Calu3 (cell line): Measurements from ENCODE around the gene PHC3. TPM values are rescaled to one million over a fixed set of nuclear protein-coding genes. Genes with fewer than 3 reads are reported as not detected.

Experiments used
- BruUV-seq: library from RNA; stranded (reverse); fragments of 400-500 nt; replicated peaks from 2 replicates; lab custom pipeline; 2021; lab: Mats Ljungman, UMichigan
- CTCF ChIA-PET: fragments of 300-600 bp; sonication (Branson Sonifier 250); formaldehyde crosslinking; loops from one replicate; lab custom pipeline; 2022; ENCODE audit warnings: antibody characterized with exemption; lab: Charles Lee
- DNase-seq: peaks from one replicate; pipeline ENCODE4 v3.0.0; 2022
- H3K27ac Mint-ChIP-seq: one replicate; pipeline ENCODE4 v1.8.0; 2022; ENCODE audit warnings: mixed read lengths; ENCODE audit not compliant: unreplicated experiment
- H3K27me3 Mint-ChIP-seq: one replicate; pipeline ENCODE4 v1.8.0; 2022; ENCODE audit warnings: mixed read lengths; ENCODE audit not compliant: unreplicated experiment
- H3K36me3 Mint-ChIP-seq: one replicate; pipeline ENCODE4 v1.8.0; 2022; ENCODE audit warnings: mild to moderate bottlenecking, moderate library complexity, mixed read lengths; ENCODE audit not compliant: insufficient read depth, unreplicated experiment
- H3K4me1 Mint-ChIP-seq: one replicate; pipeline ENCODE4 v1.8.0; 2022; ENCODE audit warnings: mild to moderate bottlenecking, low read depth, mixed read lengths; ENCODE audit not compliant: unreplicated experiment
- H3K4me3 Mint-ChIP-seq: one replicate; pipeline ENCODE4 v1.8.0; 2022; ENCODE audit warnings: mild to moderate bottlenecking, low read depth, moderate library complexity, mixed read lengths; ENCODE audit not compliant: unreplicated experiment
- H3K9me3 Mint-ChIP-seq: one replicate; pipeline ENCODE4 v1.8.0; 2022; ENCODE audit warnings: low read depth, mixed read lengths; ENCODE audit not compliant: unreplicated experiment
- intact Hi-C: fragments of 100-400 bp; cut with micrococcal nuclease; formaldehyde crosslinking; loops from one replicate; pipeline ENCODE4 v1.10.0; 2022; ENCODE audit not compliant: unreplicated experiment
- total RNA-seq: library from RNA; stranded (reverse); gene quantifications from 2 replicates; pipeline ENCODE4 v1.2.3, GENCODE V29; 2022
- TF ChIP-seq, protein P1 (sequence below): fragments of 200-600 bp; IDR thresholded peaks from one replicate; pipeline ENCODE4 v1.8.0; 2022; ENCODE audit warnings: antibody characterized with exemption; ENCODE audit not compliant: unreplicated experiment

Gene PHC3
- total RNA-seq, 1 experiment from 2014 or later: 113 TPM

DNA sequence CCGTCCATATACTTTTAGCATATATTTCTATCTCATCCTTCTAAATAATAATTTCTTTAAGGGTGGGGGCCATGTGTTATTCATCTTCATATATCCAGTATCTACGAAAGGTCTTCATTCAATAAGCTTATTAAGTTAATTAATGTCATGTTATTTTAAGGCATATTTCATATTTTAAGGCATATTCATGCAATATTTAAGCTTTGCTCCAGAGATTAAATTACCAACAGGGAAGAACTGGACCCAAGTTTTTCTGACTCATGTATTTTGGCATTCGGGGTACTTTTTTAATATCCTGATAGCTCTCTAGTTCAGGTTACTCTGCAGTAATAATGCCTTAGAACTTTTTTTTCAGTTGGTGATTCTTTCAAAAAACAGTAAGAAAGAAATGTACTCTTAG lies 27.4 kb downstream of the PHC3 start:
- H3K27me3 Mint-ChIP-seq: no peaks in the 10 kb centered on the region
- no peaks in the 10 kb centered on the region for H3K9me3 Mint-ChIP-seq
- peaks cover 26% of the 10 kb centered on the region for H3K36me3 Mint-ChIP-seq
- TF ChIP-seq, protein P1, sequence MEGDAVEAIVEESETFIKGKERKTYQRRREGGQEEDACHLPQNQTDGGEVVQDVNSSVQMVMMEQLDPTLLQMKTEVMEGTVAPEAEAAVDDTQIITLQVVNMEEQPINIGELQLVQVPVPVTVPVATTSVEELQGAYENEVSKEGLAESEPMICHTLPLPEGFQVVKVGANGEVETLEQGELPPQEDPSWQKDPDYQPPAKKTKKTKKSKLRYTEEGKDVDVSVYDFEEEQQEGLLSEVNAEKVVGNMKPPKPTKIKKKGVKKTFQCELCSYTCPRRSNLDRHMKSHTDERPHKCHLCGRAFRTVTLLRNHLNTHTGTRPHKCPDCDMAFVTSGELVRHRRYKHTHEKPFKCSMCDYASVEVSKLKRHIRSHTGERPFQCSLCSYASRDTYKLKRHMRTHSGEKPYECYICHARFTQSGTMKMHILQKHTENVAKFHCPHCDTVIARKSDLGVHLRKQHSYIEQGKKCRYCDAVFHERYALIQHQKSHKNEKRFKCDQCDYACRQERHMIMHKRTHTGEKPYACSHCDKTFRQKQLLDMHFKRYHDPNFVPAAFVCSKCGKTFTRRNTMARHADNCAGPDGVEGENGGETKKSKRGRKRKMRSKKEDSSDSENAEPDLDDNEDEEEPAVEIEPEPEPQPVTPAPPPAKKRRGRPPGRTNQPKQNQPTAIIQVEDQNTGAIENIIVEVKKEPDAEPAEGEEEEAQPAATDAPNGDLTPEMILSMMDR: no peak
- intact Hi-C loops: no loop called here
- H3K4me3 Mint-ChIP-seq: no peak overlapping the region
- BruUV-seq: no TSS peak
- CTCF ChIA-PET: interaction anchor here (0.6 to 1.1 kb wide), 5 partner anchors 8 to 1535 kb away, joined by 3 to 5 read pairs (median 4); no protein-coding TSS in a partner anchor
- peaks cover 24% of the 10 kb centered on the region for H3K4me1 Mint-ChIP-seq
- DNase-seq: no peak
- H3K27ac Mint-ChIP-seq: no peak overlapping the region

DNA sequence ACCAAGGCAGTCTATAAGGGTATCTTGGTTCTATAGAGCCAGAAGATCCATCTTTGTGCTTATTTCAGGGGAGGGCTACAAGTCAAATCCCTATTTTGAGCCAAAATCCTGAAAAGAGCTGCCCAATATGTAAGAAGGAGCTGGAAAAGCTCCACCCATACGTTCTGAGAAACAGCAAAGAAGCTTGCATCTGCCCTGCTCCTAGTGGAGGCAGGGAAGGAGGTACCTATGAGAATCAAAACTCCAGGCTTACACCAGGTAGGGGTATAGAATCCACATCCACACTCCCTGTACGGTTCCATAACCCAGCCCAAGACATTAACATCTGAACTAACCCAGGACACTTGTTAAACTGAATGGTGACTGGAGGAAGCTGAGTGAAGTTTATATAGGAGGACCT lies 30.0 kb downstream of the PHC3 start:
- no peaks in the 10 kb centered on the region for H3K27me3 Mint-ChIP-seq
- CTCF ChIA-PET: no interaction called here
- peaks cover 31% of the 10 kb centered on the region for H3K36me3 Mint-ChIP-seq
- no peak for DNase-seq
- no TSS peak for BruUV-seq
- H3K9me3 Mint-ChIP-seq: no peaks in the 10 kb centered on the region
- TF ChIP-seq, protein P1: no peak
- no peak overlapping the region for H3K4me3 Mint-ChIP-seq
- H3K27ac Mint-ChIP-seq: no peak overlapping the region
- intact Hi-C loops: no loop called here
- peaks cover 24% of the 10 kb centered on the region for H3K4me1 Mint-ChIP-seq

DNA sequence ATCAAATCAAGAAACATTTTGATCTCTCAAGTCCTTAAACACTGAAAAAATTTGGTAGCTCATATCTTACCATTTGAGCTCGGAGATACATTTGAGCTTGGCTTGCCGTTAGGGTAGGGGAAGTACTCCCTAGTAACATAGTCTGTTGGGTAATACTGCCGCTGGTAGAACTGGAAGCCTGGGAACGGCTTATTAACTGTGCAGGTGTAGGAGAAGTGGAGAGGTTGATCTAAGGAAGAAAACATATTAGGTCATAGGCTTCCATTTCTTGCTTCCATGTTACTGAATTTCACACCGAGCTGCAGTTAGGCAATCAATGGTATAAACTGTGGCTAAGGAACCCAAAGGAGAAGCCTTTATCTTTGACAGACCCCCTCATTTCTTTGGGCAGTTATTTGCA lies 32.5 kb downstream of the PHC3 start:
- Mint-ChIP-seq H3K4me1 (peaks cover 25% of the 10 kb centered on the region), H3K4me3 (no peak overlapping the region), H3K36me3 (peaks cover 31% of the 10 kb centered on the region), H3K27me3 (no peaks in the 10 kb centered on the region), H3K9me3 (no peaks in the 10 kb centered on the region), H3K27ac (no peak overlapping the region)
- CTCF ChIA-PET: interaction anchor here (0.7 kb wide), 1 partner anchor 17 kb away, joined by 3 read pairs; no protein-coding TSS in a partner anchor
- intact Hi-C loops: no loop called here
- TF ChIP-seq, protein P1: no peak
- no peak for DNase-seq
- BruUV-seq: no TSS peak

DNA sequence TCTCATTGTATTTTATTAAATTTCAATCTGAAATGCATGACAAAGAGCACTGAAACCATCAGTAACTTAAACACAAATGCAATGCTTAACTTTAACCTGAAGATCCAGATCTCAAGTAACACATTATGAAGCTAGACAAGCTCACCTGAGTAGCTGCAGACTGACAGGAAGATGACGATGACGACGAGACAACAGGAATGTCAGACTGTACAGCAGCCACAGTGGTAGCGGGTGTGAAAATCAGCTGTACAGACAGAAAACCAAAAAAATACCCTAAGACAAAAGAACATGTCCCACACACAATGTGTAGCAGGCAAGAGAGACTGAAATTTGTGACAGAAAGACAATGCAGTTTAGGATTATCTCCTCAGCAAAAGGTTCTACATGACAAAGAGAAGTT lies 36.3 kb downstream of the PHC3 start:
- Mint-ChIP-seq H3K4me3 (no peak overlapping the region), H3K36me3 (peaks cover 19% of the 10 kb centered on the region), H3K4me1 (peaks cover 15% of the 10 kb centered on the region), H3K9me3 (no peaks in the 10 kb centered on the region), H3K27ac (no peak overlapping the region), H3K27me3 (no peaks in the 10 kb centered on the region)
- no peak for DNase-seq
- CTCF ChIA-PET: interaction anchor here (0.6 kb wide), 1 partner anchor 98 kb away, joined by 6 read pairs; no protein-coding TSS in a partner anchor
- no TSS peak for BruUV-seq
- TF ChIP-seq, protein P1: no peak
- intact Hi-C loops: no loop called here
